HG02759 (cell line): ENCODE measurements around the gene NAT8L.
"Not testable (repeated sequence)": the region's sequence is repeated elsewhere in the genome, so short reads cannot be mapped to it uniquely, and the experiment has no call there.

Experiments
- ATAC-seq: cut with Tn5 transposase; IDR thresholded peaks from one replicate; pipeline ENCODE4 v1.9.1; 2021; ENCODE audit warnings: mild to moderate bottlenecking, moderate library complexity; ENCODE audit not compliant: unreplicated experiment

NAT8L gene

DNA sequence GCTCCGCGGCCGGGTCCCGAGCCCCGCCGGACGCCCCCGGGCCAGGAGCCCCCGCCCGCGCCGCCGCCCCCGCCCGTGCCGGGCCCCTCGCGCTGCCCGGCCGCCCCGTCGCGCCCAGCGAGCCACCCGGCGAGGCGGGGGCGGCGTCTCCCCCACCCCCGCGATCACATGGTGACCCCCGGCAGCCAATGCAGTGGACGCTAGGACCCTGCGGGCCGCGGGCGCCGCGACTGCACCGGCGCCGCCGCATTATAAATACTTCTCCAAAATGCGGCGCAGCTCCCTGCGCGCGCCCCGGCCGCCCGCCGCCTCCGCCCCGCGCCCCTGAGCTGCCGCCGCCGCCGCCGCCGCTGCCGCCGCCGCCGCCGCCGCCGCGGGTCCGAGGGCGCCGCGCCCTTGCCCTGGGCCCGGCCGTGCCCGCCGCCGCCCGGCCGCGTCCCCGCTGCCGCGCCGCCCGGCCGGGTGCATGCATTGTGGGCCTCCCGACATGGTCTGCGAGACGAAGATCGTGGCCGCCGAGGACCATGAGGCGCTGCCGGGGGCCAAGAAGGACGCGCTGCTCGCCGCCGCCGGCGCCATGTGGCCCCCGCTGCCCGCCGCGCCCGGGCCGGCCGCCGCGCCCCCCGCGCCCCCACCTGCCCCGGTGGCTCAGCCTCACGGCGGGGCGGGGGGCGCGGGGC is at the start of gene NAT8L:
Gene NAT8L, plus strand, starts transcription at position 282 of the 680 bp plus-strand sequence. Its CDS starts 185 bp downstream, at position 467.
- no peak for ATAC-seq

GRCh38 chr4:2009651-2010233 is 49.4 kb upstream of the NAT8L start:
- no peak for ATAC-seq

DNA sequence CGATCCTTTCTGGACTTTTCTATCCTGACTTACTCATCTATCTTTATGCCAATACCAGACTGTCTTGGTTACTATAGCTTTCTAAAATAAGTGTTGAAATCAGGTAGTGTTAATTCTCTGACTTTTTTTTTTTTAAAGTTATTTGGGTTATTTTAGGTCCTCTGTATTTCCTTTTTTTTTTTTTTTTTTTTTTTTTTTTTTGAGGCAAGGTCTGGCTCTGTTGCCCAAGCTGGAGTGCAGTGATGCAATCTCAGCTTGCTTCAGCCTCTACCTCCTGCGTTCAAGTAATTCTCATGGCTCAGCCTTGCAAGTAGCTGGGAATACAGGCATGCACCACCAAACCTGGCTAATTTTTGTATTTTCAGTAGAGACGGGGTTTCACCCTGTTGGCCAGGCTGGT is 47.5 kb upstream of the NAT8L start:
- no peak for ATAC-seq

- ATAC-seq = no peak
Observed at GRCh38 chr4:2015008-2015407, 44.1 kb upstream of the NAT8L start.

- not testable (repeated sequence) for ATAC-seq
Observed at GRCh38 chr4:2021358-2022018, 37.6 kb upstream of the NAT8L start.

- no peak for ATAC-seq
Observed at GRCh38 chr4:2024683-2025082, 34.4 kb upstream of the NAT8L start.

- ATAC-seq = no peak
Observed at GRCh38 chr4:2025817-2026216, 33.3 kb upstream of the NAT8L start.

- ATAC-seq = not testable (repeated sequence)
Observed at GRCh38 chr4:2027120-2027519, 32.0 kb upstream of the NAT8L start.

- ATAC-seq = not testable (repeated sequence)
Observed at GRCh38 chr4:2031161-2031560, 28.0 kb upstream of the NAT8L start.

DNA sequence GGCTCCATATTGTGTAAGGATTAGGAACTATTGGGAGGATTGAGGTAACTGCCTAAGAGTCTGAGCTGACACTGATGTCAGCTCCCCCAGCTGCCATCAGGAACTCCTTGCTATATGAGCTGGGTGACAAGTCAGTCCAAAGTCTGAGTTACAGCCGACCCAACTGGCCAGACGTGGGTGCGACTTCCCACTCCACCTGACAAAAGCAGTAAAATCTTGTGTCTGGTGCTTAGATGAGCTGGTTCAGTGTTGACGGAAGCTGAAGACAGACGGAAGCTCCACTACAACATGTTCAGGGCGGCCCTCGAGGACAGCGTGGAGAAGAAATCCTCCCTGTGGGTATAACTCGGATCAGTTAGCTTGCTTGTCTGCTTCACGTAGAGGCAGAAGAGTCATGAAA is 22.8 kb upstream of the NAT8L start:
- no peak for ATAC-seq

DNA sequence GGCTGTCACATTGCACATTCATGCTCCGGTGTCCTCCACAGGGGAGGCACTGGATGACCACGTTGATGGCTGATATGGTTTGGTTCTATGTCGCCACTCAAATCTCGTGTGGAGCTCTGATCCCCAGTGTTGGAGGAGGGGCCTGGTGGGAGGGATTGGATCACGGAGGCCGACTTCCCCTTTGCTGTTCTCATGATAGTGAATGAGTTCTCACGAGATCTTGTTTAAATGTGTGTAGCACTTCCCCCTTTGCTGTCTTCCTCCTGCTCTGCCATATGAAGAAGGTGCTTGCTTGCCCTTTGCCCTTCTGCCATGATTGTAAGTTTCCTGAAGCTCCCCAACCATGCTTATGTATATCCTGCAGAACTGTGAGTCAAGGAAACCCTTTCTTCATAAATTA is 22.3 kb upstream of the NAT8L start:
- no peak for ATAC-seq

DNA sequence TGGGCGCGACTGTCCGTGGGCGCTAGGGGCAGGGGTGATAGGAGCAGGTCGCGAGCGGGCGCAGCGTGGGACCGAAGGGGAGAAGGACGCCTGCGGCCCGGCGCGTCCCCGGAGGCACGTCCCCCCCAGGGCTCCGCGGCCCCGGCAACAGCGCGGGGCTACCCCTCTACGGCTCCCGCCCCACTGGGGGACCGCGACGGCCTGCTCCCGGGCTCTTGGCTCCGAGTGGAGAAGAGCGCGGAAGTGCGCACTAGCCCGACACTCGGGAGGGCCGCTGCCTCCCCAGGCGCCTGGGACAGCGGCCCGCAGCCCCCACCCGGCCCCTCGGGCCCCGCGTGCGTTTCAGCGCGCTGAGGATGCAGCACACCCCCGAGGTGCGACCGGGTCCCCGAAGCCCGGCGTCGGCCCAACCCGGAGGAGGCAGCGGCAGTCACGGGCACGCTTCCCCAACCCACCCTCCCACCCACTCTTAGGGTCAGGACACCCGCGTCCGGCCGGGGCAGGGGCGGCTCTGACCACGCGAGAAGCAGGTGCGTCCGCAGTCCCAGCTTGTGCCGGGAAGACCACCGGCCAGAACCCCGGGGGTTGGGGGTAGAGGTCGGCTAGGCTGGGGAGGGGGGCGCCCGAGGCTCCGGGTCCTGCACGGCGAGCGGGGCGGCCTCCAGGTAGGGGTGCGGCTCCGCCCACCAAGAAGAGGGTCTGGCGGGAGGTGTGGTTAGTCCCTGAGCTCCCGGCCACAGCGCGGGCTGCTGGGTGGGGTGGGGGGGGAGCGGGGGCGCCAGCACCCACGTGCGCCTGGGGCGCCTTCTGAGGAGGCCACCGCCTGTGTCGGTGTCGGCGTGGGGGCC is 18.5 kb upstream of the NAT8L start:
- no peak for ATAC-seq

DNA sequence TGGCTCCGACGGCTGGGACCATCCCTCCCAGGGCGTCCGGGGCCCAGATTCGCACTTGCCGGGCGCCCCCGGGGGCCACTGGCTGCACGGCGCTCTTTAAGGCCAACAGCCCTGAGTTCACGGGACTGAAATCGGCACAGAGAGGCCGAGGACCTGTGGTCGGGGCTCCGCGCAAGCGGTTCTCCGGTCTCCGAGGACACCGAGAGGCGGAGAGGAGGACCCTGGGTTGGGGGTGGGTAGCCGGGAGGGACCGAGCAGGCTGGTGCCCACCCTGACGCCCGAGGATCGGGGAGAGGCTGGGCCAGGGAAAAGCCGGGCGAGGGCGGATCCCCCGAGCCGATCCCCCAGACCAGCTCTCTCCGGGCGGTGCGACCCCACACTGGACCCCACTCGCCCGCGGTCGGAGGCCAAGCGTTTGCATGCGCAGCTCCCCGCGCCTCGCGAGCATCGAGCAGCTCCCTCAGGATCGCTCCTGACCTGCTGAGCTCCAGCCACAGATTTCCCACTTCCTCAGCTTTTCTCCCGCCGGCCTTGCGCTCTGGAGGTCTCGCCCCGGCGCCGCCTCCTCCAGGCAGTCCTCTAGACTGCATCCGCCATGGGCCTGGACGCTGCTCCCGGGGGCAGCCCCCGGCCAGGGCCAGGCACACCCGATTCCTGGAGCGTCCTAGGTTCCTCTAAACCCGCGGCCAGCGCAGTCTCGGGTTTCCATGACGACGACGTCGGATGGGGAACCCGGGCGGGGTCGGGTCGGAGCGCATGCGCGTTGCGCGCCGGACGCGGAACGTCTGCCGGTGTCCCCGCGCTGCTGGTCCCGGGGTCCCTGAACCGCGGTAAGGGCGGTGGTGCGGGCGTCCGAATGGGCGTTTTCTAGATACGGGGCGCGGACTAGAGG is 17.6 kb upstream of the NAT8L start:
- ATAC-seq = peak; percentile 66

DNA sequence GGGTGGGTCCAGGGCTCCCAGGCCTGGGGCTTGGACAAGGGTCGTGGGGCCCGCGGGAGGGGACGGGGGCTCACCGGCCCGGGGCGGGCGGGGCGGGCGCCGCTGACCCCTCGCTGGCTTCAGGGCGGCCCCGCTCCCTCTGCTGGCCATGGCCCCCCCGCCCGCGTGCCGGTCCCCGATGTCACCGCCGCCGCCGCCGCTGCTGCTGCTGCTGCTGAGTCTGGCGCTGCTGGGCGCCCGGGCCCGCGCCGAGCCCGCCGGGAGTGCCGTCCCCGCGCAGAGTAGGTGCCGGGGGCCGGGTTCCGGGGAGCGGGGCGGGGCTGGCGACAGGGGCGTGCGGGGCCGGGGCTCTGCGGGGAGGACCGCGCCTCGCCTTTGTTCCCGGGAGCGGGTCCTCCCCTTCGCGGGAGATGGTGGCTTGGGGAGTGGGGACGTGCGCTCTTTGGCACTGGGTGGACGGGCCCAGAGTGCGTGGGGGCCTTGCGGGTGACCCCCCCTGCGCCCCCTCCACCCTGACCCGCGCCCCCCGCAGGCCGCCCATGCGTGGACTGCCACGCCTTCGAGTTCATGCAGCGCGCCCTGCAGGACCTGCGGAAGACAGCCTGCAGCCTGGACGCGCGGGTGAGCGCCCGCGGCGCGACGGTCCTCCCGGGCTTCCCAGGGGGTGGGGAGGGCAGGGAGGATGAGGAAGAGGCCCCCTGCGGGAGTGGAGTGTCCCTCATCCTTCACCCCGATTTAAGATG is 16.8 kb upstream of the NAT8L start:
- ATAC-seq = peak; percentile 25

DNA sequence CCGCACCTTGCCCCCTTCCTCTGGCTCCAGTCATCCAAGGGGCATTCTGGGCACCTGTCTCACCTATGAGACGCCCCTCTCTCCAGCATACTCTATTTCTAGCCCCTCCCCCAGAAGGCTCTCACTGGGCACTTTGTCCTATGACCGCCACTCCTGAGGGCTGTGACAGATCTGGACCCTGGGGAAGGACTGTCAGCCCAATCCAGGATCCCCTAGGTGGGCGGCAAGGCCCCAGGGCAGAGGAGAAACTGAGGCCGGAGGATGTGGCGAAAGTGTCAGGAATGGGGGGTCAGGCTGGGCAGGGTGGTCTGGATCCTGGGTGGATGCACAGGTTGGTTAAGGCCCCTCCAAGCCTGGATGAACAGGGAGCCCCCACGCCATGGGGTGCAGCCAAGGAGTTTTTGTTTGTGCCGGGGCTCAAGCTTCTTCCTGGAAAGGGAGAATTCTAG is 16.2 kb upstream of the NAT8L start:
- no peak for ATAC-seq

- ATAC-seq = no peak
Observed at GRCh38 chr4:2043396-2044118, 15.6 kb upstream of the NAT8L start.

GRCh38 chr4:2044119-2044485 is 15.0 kb upstream of the NAT8L start:
- no peak for ATAC-seq

- no peak for ATAC-seq
Observed at GRCh38 chr4:2044542-2045517, 14.3 kb upstream of the NAT8L start.
